ENCODE measurements around the gene PCBP4.

Gene PCBP4

DNA sequence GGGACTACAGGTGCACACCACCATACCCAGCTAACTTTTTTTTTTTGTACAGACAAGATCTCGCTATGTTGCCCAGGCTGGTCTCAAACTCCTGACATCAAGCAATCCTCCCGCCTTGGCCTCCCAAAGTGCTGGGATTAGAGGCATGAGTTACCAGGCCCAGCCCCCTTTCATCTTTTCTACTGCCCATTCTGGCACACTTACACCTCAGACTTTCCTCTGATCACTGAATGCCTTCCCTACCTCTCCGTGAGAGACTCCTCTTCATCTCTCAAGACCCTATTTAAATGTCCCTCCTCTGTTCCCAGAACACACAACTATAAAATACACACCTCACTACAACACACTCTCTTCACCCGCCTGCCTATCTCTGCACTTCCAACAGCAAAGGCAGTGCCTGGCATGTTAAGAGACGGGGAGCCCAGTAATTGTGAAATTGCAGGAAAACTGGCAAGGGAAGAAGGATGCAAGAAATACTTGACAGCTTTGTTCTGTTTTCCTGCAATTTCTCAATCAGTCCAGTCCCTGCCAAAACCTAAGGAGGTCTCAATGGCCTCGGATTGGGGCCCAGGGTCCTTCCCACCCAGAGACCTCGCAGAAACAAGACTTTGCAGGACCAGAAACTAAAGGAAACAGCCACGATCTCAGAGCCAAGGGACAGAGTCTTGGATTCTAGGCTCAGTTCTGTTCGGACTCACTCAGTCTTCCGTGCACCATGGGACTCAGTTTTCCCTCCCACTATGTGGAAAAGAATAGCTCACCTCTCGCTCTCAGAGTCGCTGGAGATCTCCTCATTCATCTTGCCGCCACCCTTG is 26.4 kb downstream of the PCBP4 start:
- no peak for FAIRE-seq
- TF ChIP-seq TAF1 (IDR thresholded peaks at IDR 0.05; ENCODE audit: borderline replicate concordance, low read depth, low read length) (no peak), POLR2A (IDR thresholded peaks at IDR 0.05; ENCODE audit: low read depth, low read length) (no peak), POLR2AphosphoS5 (IDR thresholded peaks at IDR 0.05; ENCODE audit: low read depth, low read length) (no peak)
- DNase-seq (ENCODE audit: insufficient read length): no peak

DNA sequence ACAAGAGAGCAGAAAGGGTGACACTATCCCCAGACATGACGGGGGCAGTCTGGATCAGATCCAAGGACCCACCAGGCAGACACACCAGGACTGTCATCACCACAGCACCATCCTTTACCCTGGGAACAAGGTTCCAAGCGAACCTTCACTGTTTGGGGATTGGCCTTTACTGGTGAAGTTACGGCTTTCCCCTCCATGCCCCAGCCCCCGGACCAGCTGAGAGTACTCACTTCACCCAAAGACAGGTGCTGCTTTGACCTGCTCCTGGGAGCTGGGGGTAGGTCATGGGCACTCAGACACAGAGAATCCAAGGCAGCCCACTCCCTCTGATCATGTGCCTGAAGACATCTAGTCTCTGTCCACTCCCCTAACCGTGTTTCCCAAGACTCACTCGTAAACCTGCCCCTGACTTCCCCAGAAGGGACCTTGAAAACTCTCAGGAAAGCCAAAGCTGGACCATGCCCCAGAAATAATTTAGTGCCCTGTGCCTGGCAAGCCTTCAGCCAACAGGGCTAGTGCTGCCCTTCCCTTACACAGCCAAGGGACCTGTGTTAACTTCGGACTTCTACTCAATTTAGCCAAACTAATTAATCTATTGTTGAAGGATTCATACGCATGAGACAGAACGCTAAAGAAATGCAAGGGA is 28.4 kb downstream of the PCBP4 start:
- no peak for TF ChIP-seq TAF1 (IDR thresholded peaks at IDR 0.05; ENCODE audit: borderline replicate concordance, low read depth, low read length)
- no peak for TF ChIP-seq POLR2AphosphoS5 (IDR thresholded peaks at IDR 0.05; ENCODE audit: low read depth, low read length)
- no peak for TF ChIP-seq POLR2A (IDR thresholded peaks at IDR 0.05; ENCODE audit: low read depth, low read length)
- FAIRE-seq: no peak

GRCh38 chr3:51937611-51938450 is 29.4 kb downstream of the PCBP4 start:
- no peak for TF ChIP-seq TAF1 (IDR thresholded peaks at IDR 0.05; ENCODE audit: borderline replicate concordance, low read depth, low read length)
- TF ChIP-seq POLR2AphosphoS5 (IDR thresholded peaks at IDR 0.05; ENCODE audit: low read depth, low read length): no peak
- TF ChIP-seq POLR2A (IDR thresholded peaks at IDR 0.05; ENCODE audit: low read depth, low read length): no peak
- FAIRE-seq (no peak), DNase-seq (ENCODE audit: insufficient read length) (no peak)

More for the DNA sequence above, 28.4 kb downstream of the PCBP4 start:
- DNase-seq (ENCODE audit: insufficient read length): no peak

GRCh38 chr3:51937014-51937413 is 30.2 kb downstream of the PCBP4 start:
- no peak for FAIRE-seq
- no peak for DNase-seq (ENCODE audit: insufficient read length)
- TF ChIP-seq POLR2AphosphoS5 (IDR thresholded peaks at IDR 0.05; ENCODE audit: low read depth, low read length) (no peak), TAF1 (IDR thresholded peaks at IDR 0.05; ENCODE audit: borderline replicate concordance, low read depth, low read length) (no peak), POLR2A (IDR thresholded peaks at IDR 0.05; ENCODE audit: low read depth, low read length) (no peak)

- TF ChIP-seq POLR2A (IDR thresholded peaks at IDR 0.05; ENCODE audit: low read depth, low read length) (no peak), POLR2AphosphoS5 (IDR thresholded peaks at IDR 0.05; ENCODE audit: low read depth, low read length) (no peak), TAF1 (IDR thresholded peaks at IDR 0.05; ENCODE audit: borderline replicate concordance, low read depth, low read length) (no peak)
- FAIRE-seq (no peak), DNase-seq (ENCODE audit: insufficient read length) (no peak)
Measured at GRCh38 chr3:51935886-51936755, 31.1 kb downstream of the PCBP4 start.

- DNase-seq (ENCODE audit: insufficient read length): no peak
- FAIRE-seq: no peak
- TF ChIP-seq POLR2AphosphoS5 (IDR thresholded peaks at IDR 0.05; ENCODE audit: low read depth, low read length): no peak
- no peak for TF ChIP-seq POLR2A (IDR thresholded peaks at IDR 0.05; ENCODE audit: low read depth, low read length)
- no peak for TF ChIP-seq TAF1 (IDR thresholded peaks at IDR 0.05; ENCODE audit: borderline replicate concordance, low read depth, low read length)
Measured at GRCh38 chr3:51934991-51935885, 32.0 kb downstream of the PCBP4 start.

DNA sequence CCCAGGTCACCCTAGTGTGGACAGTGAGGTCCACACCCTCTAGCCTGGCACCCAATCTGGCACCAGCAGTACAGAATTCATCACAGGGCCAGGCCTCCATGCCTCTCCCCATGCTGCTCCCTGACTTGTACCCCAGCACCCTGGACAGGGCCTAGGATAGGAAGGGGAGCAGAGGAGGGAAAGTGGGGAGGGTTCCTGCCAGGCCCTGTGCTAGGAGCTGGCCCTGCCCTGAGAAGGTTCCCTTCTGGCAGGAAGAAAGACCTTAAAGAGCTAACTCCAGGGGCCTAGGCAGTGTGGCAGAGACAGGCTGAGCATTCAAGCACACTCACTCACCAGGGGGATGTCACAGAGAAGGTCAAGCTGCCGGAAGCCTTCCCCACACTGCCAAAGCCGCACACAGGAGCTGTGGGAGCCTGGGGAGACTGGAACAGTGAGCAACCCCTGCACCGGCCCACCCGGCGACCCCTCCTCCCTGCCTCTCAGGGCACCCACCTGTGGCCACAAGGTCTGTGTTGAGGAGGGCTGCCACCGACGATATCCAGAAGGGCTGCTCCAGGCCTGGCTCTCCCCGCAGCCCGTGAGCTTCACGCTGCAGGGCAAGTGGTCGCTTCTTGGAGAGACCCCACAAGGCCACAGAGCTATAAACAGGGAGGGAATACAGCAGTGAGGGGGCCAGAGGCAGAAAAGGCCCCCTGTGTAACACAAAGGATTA is 33.0 kb downstream of the PCBP4 start:
- TF ChIP-seq POLR2AphosphoS5 (IDR thresholded peaks at IDR 0.05; ENCODE audit: low read depth, low read length) (no peak), POLR2A (IDR thresholded peaks at IDR 0.05; ENCODE audit: low read depth, low read length) (no peak), TAF1 (IDR thresholded peaks at IDR 0.05; ENCODE audit: borderline replicate concordance, low read depth, low read length) (no peak)
- DNase-seq (ENCODE audit: insufficient read length) (no peak), FAIRE-seq (no peak)

DNA sequence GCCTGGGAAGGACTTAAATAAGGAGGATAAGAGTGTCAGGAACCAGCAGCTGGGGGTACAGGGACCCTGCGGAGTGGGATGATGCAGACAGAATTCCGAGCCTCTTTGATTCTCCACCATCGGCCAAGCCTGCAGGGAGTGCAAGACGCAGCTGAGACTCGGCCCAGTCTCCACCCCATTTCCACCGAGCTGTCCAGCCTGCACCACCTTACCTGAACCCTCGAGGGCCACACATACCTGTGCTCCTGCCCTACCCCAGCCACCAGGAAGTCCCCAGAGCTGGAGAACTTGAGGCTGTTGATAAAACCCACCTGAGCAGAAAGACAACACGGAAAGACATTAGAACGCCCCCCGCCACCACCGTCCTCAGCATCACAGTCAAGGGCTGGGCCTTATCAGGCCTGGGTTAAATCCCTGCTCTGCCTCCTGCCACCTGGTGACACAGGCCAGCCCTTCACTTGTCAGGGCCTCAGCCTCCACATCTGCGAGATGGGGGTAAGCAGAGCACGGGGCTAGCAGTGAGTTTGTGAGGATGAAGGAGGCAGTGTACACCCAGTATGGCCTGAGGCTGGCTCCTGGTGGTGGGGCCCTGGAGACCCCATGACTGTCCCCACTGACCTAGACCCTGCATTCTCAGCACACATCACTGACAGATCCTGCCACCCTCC is 33.6 kb downstream of the PCBP4 start:
- TF ChIP-seq TAF1 (IDR thresholded peaks at IDR 0.05; ENCODE audit: borderline replicate concordance, low read depth, low read length) (no peak), POLR2A (IDR thresholded peaks at IDR 0.05; ENCODE audit: low read depth, low read length) (no peak), POLR2AphosphoS5 (IDR thresholded peaks at IDR 0.05; ENCODE audit: low read depth, low read length) (no peak)
- DNase-seq (ENCODE audit: insufficient read length): no peak
- FAIRE-seq: no peak
